ENCODE results near the gene DNPH1.

Gene DNPH1, protein sequence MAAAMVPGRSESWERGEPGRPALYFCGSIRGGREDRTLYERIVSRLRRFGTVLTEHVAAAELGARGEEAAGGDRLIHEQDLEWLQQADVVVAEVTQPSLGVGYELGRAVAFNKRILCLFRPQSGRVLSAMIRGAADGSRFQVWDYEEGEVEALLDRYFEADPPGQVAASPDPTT

DNA sequence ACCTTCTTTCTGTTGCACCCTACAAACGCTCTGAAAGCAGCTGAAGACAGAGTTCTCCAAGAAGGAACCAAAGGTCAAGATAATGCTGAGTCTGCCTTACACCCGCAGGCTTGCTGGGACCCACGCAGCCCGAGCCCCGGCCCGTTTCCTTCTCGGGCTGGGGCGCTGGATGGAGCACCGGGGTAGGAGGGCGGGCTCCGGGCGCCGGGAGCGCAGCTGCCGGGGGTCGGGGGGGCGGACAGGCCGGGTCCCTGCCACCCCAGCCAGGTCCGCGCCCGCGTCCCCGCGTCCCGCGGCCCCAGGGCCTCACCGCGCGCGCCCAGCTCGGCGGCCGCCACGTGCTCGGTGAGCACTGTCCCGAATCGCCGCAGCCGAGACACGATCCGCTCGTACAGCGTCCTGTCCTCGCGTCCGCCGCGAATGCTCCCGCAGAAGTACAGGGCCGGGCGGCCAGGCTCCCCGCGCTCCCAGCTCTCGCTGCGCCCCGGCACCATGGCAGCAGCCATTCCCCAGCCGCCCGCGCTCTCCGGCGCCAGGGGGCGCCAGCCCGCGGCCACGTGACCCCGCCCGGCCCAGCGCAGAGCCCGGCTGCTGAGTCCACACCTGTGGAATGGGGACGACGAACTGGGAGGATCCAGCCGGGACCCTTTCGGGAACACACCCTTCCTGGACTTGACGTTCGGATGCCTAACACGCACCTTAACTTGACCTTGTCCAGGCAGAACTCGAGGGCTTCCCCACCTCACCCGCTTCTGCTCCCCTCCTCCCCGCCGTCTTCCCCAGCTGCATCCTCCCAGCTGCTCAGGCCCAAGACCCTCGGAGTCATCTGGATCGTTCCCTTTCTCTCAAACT is at the start of gene DNPH1:
Gene DNPH1 (minus strand): TSS at position 531 of the 852 bp plus-strand sequence. CDS start 25 bp downstream, at position 506.
- peak; percentile 37 for DNase-seq

GRCh38 chr6:43278524-43279078 is 49.3 kb upstream of the DNPH1 start:
- no peak for DNase-seq

DNA sequence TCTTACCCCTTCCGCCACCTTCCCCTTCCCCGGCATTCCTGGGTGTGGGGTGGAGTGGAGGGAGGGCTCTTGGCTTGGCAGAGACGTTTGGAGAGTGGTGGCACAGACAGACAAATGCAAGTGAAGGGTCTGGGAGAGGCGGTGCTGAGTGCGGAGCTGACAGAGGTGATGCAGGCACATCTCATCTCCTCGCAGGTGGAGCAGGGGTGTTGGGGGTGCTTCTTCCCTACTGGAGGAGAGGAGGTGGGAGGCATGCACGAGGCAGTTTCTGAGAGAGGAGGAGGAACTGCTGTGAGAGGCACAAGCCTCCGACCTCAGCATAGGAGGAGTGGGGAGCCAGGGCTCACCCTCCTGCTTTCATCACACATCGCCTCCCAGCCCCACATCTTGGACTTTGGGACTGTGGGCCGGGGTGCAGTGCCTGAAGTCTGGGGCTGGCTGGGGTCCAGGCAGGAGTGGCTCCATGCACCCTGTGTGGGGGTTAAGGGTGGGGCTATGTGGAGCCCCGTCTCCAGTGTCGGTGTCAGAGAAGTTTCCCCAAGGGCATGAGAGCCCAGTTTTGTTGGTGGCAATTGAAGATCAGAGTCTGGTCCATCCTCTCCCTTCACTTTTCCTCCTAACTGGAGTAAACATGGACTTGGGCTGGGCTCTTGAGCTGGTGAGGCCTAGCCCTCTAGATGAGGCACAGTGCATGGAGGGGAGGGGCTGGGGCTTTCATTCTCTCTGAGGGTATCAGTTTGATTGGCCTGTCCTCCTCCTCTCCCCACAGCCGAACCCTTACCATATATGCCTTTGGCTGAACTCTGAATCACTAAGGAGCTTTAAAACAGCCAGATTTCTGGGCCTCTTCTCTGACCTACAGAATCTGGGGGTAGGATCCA is 48.6 kb upstream of the DNPH1 start:
- no peak for DNase-seq

- no peak for DNase-seq
Observed at GRCh38 chr6:43277306-43277642, 48.0 kb upstream of the DNPH1 start.

DNA sequence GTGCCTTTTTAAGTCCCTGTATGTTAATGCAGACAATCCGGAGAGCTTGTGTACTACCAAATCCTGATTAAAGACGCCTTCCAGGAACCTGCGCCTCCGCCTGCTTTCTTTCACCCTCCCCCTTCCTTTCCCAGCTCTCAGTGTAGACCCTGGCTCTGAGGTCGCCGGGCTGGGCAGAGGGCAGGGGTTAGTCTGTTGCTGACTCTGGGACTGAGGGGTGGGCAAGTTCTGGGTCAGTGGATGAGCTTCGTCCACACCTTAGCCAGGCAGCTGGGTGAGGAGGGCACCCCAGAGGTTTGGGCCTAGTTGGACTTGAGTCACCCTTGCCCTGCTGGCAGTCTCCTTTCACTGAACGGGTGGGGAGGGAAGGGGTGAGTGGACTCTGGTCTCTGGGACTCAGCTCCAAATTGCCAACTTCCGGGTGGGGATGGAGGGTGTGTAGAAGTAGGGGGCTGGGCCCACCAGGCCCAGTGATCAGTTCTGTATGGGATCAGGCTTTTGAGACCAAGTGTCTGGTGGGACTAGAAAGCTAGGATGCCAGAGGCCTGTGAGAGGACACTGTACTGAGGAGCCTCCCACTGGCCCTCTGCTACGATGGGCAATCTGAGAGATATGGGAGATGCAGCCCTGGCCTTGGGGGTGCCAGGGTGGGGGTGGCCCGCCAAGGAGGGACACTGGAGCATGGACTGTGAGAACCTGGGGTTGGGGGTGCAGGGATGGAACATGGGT is 47.5 kb upstream of the DNPH1 start:
- DNase-seq: no peak

DNA sequence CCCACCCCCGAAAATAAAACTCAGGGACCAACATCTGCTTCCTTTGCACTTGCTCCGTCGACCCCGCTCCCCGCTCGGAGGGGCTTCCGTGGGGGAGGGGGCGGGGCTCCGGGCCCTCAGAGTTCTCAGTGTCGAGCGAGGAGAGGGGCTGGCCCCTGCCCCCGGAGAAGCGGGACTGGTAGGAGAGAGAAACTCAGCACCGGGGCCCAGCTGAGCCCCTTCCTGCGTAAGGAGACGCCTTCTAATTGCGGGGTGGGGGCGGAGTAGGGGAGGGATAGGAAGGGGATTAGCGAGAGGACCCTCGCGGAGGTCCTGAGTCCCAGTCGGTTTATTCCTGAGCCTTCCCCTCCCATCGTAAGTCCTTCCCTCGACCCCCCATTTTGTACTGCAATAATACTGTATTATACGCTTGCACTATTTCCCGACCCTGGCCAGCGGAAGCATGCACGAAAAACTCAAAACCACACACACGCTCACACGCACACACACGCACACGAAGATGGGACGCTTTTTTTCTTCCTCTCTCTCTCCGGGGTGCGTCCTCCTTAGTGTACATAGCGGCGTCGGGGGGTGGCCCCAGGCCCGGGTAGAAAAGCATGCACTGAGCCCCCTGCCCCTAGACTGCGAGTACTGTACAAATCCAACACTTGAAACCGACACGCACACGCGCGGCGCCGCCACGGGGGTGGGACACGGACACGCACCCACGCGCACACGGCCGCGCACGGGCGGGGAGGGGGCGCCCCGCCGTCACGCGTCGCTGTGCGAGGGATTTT is 46.7 kb upstream of the DNPH1 start:
- DNase-seq: no peak

DNA sequence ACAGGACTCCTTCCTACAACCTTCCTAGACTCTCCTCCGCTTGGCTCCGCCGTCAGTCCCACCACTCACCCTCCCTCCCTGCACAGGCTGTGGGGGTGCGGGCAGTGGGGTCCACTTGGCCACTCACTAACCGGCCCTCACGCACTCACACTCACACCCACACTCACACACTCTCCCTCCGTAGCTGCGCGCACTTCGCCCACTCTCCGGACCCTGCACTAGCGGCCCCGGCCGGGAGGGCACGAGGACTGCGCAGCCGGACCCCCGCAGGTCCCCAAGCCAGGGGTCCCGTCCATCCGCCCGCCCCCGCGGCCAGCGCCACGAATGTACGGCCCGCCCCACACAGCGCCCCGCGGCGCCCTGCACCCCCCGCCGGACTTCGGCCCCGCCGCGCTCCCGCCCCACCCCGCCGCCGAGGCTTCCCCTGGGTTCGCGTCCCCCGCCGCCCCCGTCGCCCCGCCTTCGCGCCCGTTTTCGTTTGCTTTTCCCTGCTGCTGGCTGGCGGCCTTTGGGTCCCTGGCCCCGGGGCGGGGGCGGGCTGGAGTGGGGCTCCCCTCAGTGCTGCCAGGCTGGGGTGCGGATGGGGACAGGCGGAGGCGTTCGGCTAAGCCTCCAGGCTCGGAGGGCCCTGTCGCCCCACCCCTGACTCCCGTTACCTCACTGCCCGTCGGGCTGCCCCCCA is 45.8 kb upstream of the DNPH1 start:
- DNase-seq: no peak

DNA sequence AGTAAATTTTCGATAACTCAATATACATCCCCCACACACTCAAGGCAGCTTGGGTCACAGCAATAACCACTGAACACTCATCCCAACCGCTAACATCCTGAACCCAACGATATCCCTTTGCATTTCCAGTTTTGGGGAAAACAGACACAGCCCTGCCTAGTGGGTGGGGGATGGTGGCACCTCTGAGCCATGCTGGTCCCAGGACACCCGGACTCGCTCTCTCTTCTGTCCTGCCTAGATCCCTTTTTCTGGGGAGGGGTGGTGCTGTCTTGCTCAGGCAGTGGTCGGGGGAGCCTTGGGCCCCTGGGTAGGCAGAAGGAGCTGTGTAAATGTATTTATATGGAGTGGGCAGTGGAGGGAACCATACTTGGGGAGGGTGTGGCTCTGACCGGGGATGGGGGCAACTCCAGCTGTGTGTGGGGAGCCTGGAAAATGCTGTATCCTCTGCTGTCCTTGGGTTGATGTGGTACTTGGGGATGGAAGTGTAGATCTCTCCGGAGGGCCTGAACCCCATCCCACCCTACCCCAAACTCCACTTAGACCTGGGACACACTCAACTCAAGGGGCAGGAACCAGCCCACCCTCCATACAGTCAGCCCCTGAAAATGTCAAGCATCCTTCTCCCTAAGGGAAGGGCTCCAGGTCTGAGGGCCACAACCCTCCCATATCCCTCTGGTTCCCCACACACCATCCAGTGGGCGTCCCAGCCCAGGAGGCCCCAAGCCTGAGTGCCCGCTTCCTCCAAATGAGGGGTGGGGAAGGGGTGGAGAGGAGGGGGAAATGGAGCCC is 45.0 kb upstream of the DNPH1 start:
- no peak for DNase-seq

DNA sequence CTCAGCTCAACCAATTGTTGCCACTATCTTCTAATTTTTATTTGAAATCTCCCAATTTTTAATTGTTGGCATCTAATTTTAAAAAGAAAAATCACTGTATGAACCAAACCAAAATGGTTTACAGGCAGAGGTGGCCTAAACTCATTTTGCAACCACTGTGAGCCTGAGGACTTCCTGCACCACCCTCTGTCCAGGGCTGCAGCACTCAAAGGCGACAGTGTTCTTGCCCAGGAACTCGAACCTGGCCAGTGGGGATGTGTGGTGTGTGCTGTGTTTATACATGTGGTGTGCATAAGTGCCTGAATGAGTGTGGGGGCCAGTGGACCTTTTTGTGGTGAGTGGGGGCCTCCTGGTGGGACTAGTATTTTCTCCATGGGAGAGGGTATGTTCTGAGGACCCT is 44.4 kb upstream of the DNPH1 start:
- DNase-seq: no peak

- no peak for DNase-seq
Observed at GRCh38 chr6:43271944-43272343, 42.7 kb upstream of the DNPH1 start.

DNA sequence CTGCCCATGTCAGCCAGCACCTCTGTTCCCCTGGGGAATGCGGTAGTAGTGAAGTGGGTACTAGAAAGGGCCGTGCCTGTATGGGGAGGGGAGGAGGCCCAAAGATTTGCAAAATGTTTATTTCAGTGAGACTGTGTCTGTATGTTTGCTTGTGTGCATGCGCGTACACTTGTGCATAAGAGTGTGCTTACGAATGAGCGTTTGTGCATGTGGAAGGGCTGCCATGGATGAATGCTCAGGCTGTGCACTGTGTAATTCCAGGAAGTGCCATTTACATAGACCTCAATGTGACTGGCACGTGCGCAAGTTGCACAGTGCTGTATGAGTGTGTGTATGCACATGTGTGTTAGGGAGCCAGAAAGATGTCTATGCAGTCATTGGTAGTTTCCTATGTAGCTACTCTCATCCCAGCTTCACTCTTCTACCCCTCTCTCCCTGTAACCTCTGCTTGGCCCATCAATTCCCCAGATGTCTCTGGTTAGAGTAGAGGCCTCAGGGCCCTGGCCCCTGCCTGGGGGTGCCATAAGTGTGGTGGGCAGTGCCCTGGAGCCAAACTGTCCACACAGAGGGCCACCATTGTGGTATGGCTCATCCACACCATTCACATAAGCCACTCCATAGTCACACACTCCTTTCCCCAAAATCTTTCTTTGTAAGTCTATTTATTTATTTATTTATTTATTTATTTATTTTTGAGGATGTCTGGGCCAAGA is 42.0 kb upstream of the DNPH1 start:
- no peak for DNase-seq

DNA sequence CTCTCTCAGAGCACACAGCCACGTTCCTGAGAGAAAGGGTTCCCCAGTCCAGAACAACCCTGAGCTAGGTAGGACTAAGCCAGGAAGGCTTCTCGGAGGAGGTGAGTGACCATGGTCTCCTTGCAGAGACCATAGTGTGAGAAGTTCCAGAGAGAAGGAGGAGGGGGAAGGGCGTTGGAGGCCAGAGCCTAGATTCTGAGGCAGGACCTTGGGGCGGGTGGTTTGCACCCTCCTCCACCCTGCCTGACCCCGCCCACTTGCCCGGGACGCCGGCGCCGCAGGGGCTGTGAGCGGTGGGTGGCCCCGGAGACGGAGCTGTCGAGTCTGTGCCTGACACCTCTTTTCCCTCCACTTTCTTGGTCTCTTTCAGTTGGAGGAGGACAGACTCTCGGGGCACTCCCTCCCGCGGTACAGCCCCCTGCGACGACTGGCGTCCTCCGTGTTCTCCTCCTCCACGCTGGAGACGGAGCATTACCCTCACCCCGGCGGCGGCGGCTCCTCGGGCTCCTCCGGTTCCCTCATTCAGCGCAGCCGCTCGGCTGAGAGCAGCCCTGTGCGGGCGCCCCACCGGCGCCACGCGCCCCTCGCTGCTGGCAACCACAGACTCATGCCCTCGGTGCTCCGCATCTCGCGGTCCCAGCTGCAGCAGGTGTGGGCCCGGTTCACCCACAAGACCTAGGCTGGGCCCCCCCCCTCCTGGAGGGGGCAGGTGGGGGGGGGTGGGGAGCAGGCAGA is 40.2 kb upstream of the DNPH1 start:
- DNase-seq: no peak

DNA sequence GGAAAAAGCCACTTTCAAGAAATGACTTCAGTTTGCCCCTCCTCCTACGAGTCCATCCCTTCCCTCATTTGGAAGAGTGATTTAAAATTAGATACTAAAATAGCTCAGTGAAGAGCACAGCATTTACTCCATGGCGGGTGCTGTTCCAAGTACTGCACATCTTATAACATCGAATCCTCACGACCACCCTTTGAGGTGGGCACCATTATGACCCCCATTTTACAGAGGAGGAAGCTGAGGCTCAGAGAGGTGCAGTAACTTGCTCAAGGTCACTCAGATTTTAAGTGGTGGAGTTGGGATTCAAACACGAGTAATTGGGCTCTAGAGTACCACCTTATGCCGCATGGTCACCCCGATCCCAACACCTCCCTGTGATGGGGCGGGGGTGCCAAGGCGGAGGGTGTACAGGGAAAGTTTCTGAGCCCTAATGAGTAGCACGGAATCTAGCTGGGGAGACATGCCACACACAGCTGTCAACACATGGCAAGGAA is 39.5 kb upstream of the DNPH1 start:
- DNase-seq: no peak

GRCh38 chr6:43268355-43268700 is 39.0 kb upstream of the DNPH1 start:
- no peak for DNase-seq

DNA sequence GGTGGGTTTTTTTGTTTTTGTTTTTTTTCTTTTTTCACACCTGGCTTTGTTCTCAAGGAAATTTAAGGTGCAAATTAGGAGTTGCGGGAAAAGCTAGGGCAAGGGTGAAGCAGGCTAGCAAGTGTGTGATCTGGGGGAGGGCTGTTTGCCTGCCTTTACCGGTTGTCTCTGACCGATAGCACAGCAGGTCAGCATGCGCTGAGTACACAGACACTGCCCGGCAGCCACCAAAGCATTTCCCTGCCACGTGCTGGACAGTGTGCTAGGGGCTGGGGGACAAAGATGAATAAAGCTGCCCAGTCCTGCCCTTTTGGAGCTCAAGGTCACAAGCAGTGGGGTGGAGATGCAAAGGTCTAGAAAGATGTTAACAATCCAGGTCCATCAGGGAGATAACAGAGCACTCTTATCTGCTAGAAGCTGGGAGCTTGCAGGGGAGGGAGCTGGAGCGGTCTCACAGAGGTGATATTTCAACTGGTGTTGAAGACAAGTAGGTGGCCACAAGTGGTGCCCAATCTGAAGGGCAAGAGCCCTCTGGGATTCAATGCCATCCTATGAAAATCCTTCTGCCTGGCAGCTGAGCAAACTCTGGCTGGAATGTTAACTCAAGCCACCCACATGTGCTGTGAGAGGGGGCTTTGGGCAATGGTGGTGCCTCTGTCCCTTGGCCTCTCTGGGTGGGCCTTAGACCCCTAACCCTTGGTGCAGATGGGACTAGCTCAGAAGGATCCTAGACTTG is 38.5 kb upstream of the DNPH1 start:
- no peak for DNase-seq

GRCh38 chr6:43265564-43265963 is 36.3 kb upstream of the DNPH1 start:
- no peak for DNase-seq

GRCh38 chr6:43264599-43265145 is 35.4 kb upstream of the DNPH1 start:
- DNase-seq: no peak

Measured in amniotic stem cell (primary cell).